ENCODE results near the gene MARCHF10.

GRCh38 chr17:62751060-62751691 is 56.9 kb downstream of the MARCHF10 start:
- TF ChIP-seq POLR2A (IDR thresholded peaks at IDR 0.05) (no peak), CTCF (IDR thresholded peaks at IDR 0.05) (no peak), POLR2AphosphoS5 (IDR thresholded peaks at IDR 0.05) (no peak)

Data from breast epithelium (tissue), 3 donors.